ENCODE measurements around the gene SAMD11. TPM values are rescaled to one million over a fixed set of nuclear protein-coding genes. Genes with fewer than 3 reads are reported as not detected.

The SAMD11 gene
- total and polyA plus RNA-seq, 2 of the 8 experiments (the other 6 are each of a cell fraction or from before 2014, with no cell fraction given): 0.18 to 0.30 TPM

- TF ChIP-seq CHD7 (IDR thresholded peaks at IDR 0.05; ENCODE audit: insufficient replicate concordance, low read length) (no peak), POLR2AphosphoS5 (IDR thresholded peaks at IDR 0.05; ENCODE audit: low read depth, low read length) (no peak), SRF (IDR thresholded peaks at IDR 0.05; ENCODE audit: low read depth, low read length) (no peak), CEBPB (IDR thresholded peaks at IDR 0.05; ENCODE audit: low read depth, low read length) (no peak)
- TF ChIP-seq, protein P1, sequence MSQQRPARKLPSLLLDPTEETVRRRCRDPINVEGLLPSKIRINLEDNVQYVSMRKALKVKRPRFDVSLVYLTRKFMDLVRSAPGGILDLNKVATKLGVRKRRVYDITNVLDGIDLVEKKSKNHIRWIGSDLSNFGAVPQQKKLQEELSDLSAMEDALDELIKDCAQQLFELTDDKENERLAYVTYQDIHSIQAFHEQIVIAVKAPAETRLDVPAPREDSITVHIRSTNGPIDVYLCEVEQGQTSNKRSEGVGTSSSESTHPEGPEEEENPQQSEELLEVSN (IDR thresholded peaks at IDR 0.05): no peak
These were observed 3.7 kb upstream of the SAMD11 start (continued) for GRCh38 chr1:920010-920409.
